Hematopoietic multipotent progenitor cell treated with erythropoietin and hydrocortisone succinate and interleukin-3 and kit ligand, for 17 days (in vitro differentiated cells): ENCODE results near the gene MSANTD2.

ENCODE experiments used
- DNase-seq: peaks from one replicate; pipeline ENCODE4 v3.0.0-alpha.2; 2015; ENCODE audit warnings: low spot score

MSANTD2 gene

GRCh38 chr11:124752471-124753102 lies 47.6 kb downstream of the MSANTD2 start:
- DNase-seq: no peak

DNA sequence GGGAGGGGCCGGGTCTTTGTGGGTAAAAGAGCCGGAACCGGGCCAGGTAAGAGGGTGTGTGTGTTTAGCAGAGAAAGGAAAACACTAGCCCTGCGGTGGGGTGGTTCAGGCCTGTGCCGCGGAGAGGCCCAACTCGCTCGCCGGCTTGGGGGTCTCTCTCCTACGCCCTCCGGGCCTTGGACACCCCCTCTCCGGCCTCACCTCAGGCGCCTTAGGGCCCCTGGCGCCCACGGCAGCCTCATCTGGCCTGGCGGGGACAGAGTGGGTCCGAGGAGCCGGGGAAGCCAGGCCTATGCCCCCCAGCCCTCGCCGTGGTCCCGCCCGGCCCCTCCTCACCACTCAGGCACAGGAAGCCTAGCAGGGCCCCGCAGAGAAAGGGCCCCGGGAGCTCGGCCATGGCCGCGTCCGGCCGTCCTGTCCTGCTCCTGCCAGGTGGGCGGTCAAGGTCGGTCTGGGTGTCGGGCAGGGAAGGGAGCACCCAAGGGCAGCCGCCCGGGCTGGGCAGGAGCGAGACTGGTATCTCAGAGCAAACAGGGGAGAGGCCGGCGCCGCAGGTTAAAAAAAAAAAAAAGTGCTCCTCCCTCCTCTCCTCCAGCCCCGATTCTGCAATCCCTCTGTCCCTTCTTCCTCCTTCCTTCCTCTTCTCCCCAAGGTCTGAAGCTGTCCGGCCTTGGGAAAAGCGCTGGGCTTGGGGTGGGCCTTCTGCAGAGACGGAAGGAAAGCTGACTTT lies 48.3 kb downstream of the MSANTD2 start, which contains the start of gene VSIG2:
Gene VSIG2, minus strand, starts transcription at position 515 of the 730 bp plus-strand sequence. Its CDS starts 118 bp downstream, at position 397.
- no peak for DNase-seq

DNA sequence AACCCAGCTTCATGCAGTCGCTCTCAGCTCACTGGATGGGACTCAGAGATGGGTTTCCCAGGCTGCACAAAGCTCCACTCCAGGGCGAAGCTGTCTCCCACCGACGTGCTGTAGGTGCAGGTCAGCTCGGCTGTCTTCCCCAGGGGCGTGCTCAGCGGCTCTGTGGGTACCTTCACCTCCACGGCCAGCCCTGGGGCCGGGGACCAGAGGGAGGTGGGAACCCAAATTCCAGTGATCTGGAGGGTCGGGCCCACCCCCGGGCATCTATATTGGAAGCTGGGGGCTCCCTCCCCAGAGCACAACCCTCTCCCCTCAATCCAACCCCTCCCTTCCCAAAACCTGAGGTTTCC lies 48.8 kb downstream of the MSANTD2 start:
- DNase-seq: no peak

- no peak for DNase-seq
Observed at GRCh38 chr11:124749912-124750311, 50.3 kb downstream of the MSANTD2 start.

- DNase-seq: no peak
Observed at GRCh38 chr11:124748481-124749343, 51.5 kb downstream of the MSANTD2 start.

GRCh38 chr11:124748100-124748418 lies 52.1 kb downstream of the MSANTD2 start:
- DNase-seq: no peak

DNA sequence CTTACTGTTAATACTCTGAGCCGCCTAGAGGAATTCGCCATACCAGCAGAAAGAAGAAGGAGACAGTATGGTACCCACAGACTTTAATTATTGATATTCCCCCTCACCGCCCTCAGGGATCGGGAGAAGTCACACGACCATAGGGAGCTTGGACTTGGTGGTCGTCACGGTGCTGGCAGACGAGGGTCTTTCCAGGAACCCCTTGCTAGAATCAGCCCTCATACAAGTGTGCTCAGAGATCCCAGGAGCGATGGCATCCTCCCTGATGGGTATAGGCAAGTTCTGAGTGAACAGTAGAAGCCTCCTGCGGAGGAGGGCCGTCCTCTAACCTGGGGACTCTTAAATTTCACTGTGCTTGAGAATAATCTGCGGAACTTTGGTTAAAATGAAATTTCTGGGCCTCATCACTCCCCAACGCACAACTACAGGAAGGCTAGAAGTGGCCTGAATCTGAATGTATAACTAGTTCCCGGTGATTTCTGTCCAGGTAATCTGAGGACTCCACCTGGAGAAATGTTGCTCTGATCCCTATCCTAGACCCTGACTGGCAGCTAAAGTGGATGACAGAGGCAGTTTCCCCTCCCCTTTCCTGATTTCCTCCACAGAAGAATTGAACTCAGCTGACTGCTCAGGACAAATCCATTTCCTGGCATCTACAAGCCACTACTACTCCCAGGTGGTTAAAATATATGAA lies 52.7 kb downstream of the MSANTD2 start:
- no peak for DNase-seq

DNA sequence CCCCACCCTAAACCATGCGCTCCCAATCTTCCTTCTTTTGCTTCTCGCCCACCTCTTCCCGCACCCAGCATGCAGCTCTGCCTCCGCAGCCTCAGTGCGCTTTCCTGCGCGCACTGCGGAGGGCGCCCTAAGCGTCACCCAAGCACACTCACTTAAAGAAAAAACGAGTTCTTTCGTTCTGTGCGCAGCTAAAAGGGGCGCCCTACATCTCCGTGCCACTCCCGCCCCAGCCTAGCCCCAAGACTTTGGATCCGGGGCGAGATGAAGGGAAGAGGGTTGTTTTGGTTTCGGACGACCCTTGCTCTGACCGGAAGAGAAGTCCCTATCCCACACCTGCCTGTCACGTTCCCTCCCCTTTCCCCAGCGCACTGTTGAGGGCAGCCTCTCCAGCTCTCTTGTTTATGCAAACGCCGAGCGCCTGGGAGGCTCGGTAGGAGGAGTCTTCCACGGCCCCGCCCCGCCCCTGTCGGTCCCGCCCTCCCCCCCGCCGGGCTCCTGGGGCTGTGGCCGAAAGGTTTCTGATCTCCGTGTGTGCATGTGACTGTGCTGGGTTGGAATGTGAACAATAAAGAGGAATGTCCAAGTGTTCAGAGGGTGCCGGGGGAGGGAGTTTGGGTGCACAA lies 53.5 kb downstream of the MSANTD2 start:
- DNase-seq: peak; percentile 75

DNA sequence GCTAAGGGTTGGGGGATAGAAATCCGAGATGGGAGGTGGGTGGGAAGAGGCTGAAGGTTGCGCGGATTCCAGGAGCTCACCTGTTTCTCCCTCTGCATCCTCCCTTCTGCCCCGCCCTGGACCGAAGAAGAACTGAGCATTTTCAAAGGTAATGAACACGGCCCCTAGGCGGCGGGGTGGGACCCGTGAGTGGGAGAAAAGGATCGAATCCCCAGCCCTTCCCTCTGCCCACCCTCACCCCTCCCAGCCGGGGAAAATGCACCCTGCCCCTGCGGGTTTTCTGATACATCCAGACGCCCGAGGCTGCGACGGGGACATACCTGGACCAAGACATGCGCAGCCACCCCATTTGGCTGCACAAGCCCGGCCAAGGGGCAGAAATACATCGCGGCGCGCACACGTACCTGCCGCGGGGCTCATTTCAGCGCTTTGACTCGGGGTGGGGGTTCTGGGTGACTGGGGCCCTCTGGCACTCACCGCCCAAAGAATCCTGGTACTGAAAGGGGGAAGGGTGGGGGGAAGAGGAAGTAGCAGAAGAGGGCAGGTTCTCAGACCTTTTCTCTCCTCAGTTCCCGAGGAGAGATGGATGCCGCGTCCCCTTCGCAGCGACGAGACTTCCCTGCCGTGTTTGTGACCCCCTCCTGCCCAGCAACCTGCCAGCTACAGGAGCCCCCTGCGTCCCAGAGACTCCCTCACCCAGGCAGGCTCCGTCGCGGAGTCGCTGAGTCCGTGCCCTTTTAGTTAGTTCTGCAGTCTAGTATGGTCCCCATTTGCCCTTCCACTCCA lies 54.2 kb downstream of the MSANTD2 start:
- DNase-seq: no peak

GRCh38 chr11:124745270-124745834 lies 54.9 kb downstream of the MSANTD2 start:
- DNase-seq: no peak

GRCh38 chr11:124743050-124743449 lies 57.2 kb downstream of the MSANTD2 start:
- no peak for DNase-seq

GRCh38 chr11:124742555-124742954 lies 57.7 kb downstream of the MSANTD2 start:
- no peak for DNase-seq

GRCh38 chr11:124740277-124740882 lies 59.8 kb downstream of the MSANTD2 start:
- no peak for DNase-seq

DNA sequence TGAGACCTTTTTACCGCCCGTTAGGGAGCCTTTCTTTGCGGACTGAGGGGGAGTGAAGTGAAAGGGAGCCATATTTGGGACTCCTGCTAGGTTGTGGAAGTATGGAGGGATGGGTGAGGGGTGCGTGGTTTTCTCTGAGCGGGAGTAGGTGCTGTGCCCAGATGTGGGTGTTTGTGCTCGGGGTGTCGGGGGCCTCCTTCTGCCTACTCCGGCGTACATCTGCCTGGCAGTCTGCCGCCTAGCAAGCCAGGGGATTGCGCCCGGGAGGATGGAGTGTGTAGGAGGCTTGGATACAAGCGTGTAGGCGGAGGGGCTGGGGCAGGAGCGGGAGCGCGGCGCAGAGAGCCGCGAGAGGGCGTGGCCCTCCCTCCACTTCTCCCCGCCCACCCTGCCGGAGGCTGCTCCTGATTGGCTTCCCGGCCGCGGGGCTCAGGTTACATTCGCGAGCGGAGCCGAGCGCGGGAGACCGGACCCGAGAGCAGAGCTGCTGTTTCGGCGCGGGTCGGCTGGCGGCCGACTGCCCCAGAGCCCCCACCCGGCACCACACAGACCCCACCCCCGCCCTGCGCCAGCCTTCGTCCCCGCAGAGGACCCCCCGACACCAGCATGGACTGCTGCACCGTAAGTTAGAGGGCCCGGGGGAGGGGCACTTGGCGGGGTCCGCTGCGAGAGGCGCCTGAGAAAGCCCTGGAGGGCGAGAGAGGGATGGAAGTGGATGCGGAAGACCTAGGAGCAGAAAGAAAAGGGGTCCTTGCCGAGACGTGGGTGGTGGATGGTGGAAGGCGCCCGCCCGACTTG lies 60.5 kb downstream of the MSANTD2 start, which contains the start of gene NRGN:
Gene NRGN, plus strand, starts transcription at position 464 of the 798 bp plus-strand sequence. Its CDS starts 143 bp downstream, at position 607.
- peak; percentile 43 for DNase-seq

- DNase-seq: no peak
Observed at GRCh38 chr11:124738713-124739478, 61.3 kb downstream of the MSANTD2 start.

GRCh38 chr11:124737638-124738305 lies 62.4 kb downstream of the MSANTD2 start:
- DNase-seq: no peak

DNA sequence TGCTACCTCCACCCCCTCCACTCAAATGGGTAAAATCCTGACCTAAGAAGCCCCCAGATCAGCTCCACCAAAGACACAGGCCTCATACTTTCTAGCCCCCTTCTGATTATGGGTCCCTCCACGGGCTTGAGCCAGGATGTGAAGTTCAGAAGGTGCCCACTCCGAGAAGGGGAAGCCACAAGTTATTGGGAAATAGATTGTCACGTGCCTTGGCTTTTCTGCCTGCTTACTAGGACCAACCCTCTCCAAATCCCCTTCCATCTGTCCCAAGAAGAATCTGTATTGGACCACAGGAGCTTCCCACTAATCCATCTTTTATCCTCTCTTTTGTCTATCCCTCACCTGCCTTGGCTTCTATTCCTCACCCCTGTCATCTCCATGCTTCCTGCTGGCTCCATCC lies 63.5 kb downstream of the MSANTD2 start:
- DNase-seq: no peak

- no peak for DNase-seq
Observed at GRCh38 chr11:124732230-124732629, 68.0 kb downstream of the MSANTD2 start.
